NK-92 (cell line): Measurements from ENCODE around the gene TMEM132D.

Experiments used
- DNase-seq: peaks from one replicate; lab custom pipeline; 2025; ENCODE audit not compliant: unreplicated experiment; lab: John Stamatoyannopoulos, UW

The TMEM132D gene

GRCh38 chr12:129665414-129665813, 238.4 kb downstream of the TMEM132D start:
- no peak for DNase-seq

GRCh38 chr12:129662234-129662633, 241.6 kb downstream of the TMEM132D start:
- no peak for DNase-seq

- DNase-seq, result no peak
These were observed 242.9 kb downstream of the TMEM132D start for GRCh38 chr12:129660946-129661345.

- no peak for DNase-seq
These were observed 243.7 kb downstream of the TMEM132D start for GRCh38 chr12:129659961-129660622.

- no peak for DNase-seq
These were observed 246.6 kb downstream of the TMEM132D start for GRCh38 chr12:129657179-129657578.

DNA sequence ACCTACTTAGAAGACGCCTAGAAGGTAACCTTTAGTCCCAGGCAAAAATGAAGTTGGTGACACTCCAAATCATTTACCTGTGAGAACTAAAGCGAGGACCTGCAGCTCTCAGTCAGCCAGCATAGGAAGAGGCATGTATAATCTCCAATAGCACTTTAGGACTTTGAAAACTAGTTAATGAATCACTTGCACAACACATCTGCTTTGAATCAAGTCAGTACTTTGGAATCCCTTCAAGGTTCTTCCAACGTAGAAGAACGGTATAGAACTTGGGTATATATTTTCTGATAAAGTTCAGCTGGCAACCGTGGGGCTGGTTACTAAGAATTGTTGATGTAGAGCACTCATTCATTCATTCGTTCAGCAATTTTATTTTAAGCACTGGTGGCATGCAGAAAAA, 251.9 kb downstream of the TMEM132D start:
- no peak for DNase-seq

DNA sequence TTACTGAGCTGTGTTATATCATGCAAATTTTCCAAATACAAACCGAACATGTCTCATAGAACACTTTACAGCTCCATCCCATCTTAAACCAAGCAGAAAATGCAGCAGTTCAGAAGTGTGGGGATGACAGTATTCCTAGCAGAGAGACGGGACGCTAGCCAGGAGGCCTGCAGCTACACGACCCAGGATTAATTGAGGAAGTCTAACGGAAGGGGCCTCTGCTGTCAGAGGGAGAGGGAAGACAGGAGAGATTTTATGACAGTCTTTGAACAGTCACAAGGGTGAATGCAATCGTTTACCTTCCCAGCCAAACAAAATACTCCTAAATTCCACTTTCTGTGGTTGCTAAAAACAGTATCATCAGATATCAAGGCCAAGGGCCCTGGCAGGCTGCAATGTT, 261.9 kb downstream of the TMEM132D start:
- DNase-seq, result no peak

GRCh38 chr12:129635021-129635685, 268.7 kb downstream of the TMEM132D start:
- DNase-seq, result no peak

- DNase-seq, result no peak
These were observed 272.5 kb downstream of the TMEM132D start for GRCh38 chr12:129631316-129631715.

DNA sequence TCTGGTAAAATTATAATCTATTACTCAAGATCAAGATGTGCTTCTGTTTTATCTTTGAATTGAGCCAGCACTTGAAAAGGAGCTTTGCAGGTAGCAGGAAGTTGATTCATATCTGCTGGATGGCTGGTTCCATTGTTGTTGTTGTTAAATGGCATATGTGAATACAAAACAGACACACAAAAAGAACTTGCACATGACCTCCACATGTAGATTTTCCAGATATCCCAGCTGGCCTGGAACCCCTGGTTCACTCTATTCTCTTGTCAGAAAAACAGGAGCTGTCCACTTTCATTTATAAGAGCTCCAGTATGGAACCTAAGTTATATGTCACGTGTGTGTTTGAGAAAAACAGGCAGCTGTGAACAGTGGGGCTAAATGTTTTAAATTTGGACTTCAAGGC, 273.9 kb downstream of the TMEM132D start:
- no peak for DNase-seq

DNA sequence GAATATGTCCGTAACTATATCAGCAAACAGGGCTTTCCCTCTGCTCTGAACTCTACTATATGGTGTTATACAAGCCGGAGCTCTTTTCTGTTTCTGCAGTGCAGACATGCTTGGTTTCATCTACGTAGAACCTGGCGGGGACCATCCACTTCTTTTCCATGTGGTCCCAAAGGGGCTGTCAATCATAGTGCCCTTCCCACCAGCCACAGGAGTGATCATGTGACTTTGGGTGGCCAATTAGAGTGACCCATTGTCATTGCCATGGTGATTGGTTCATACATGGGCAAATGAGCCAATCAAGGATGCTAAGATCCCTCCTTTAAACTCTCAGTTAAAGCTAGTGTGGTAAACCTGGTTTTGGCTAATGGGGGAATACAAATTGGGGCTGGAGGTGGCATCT, 281.3 kb downstream of the TMEM132D start:
- DNase-seq, result no peak

DNA sequence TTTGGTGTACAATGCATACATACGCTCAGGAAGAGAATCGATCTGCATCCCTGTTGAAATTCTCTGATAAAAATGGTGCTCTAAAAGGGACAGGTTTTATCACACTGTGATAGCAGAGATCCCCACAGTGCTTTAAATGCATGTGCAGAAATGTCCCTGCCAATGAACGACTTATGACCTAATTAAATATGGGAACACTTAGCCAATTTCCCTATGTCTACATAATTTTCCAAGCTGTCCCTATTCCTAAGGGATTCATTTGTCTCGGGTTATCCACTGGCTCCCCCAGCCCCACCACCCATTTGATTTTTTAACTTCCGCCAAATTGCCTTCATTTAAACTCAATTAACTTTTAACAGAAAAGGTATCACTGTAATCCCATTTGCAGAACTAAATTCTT, 284.6 kb downstream of the TMEM132D start:
- no peak for DNase-seq

- DNase-seq, result no peak
These were observed 286.0 kb downstream of the TMEM132D start for GRCh38 chr12:129617849-129618248.

DNA sequence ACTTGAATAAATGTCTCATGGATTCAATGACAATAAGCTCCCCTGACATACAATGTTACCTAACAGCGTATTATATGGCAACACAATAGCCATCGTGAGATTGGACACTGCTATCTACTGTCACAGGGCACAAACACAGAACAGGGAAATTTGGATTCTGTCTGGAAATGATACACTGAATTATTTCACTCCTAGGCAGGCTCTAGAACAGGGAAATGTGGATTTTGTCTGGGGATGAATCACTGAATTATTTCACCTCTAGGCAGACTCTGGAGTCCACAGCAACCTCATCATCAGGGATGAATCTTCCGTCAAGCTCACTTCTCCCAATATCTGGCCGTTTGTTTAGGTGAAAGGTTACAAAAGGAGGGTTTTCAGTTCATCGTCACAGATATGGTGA, 288.8 kb downstream of the TMEM132D start:
- DNase-seq, result no peak

DNA sequence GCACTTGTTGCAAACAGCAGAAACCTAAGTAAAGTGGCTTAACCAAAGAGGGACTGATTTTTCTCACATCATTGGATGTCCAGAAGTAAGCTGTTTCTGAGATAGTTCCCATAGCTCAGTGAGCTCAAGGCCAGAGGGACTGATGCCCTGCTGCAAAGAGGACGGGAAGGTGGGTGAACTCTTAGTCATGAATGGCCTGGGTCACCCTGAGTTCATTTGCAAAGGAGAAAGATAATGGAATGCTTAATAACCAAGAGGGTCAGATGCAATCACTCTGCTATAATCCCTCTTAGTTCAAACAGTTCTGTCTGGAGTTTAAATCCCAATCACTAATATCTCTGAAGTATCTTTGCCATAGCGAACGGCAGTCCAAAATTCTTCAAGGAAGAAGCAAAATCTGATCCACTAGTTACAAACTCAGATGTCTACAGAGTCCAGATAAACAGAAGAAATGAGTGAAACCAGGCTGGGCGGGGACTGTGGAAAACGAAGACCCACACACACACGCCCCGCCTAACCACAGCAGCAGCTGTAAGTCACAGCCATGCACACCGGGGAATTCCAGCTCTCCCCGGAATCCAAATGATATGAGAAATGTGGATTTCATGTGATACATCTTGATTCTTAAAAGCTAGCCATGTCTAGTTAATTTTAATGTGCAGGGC, 289.5 kb downstream of the TMEM132D start:
- no peak for DNase-seq

- DNase-seq, result no peak
These were observed 290.5 kb downstream of the TMEM132D start for GRCh38 chr12:129613314-129613713.

DNA sequence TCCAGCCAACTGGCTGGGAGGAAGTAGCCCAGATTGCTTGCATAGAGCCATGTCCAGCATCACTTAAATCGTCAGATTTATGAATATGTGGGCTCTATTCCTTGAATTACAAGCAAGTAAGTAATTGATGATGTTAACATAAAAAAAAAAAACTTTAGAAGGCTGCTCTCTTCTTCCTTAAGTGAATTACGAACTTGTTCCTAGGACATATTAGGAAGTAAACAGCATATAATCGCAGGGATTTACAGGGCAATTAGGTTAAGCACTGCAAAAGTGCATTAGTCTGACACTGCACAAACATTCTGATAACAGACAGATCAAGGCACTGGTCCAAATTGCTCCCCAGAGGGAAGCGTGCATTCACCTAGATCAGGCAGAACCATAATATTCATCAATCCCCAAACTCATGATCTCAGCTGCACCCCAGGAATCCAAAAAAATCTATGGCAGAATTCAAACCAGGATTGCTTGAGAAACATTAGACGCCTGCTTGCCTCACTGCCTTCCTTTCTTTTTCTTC, 293.2 kb downstream of the TMEM132D start:
- DNase-seq, result no peak

GRCh38 chr12:129607756-129608155, 296.1 kb downstream of the TMEM132D start:
- no peak for DNase-seq

DNA sequence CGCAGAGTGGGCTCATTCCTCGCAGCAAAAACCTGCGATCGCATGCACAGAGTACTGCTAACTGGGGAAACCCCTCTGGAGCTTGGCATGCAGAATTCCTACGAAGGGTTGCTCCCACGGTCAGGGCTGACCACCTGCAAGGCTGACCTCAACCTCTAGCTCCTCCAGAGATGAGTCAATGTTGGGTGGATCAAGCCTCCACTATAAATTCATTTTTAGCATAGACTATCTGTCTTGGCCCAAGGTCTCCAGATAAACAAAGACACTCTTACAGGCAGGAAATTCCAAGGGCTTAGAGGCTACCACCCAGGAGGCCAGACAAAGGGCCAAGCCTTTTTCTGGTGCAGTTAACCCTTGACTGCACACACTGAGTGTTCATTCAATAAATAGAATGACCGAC, 296.5 kb downstream of the TMEM132D start:
- DNase-seq, result no peak

DNA sequence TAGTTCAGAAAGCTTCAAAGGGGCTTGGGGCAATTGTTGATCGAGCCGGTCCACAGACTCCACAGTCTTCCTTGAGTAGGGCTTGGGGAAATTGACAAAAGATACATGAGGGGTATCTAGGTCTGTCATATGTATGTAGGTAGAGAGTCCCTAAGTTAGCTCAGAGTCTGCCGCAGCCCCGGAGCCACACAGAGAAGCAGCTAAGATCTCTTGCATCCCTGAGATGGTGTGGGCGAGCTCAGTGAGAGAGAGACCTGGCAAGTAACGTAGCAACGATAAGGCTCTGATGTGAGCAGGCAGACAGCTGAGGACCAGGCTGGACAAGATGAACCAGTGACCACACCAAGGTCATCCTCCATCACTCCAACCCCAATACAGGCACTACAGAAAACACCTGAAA, 297.6 kb downstream of the TMEM132D start:
- DNase-seq, result no peak

DNA sequence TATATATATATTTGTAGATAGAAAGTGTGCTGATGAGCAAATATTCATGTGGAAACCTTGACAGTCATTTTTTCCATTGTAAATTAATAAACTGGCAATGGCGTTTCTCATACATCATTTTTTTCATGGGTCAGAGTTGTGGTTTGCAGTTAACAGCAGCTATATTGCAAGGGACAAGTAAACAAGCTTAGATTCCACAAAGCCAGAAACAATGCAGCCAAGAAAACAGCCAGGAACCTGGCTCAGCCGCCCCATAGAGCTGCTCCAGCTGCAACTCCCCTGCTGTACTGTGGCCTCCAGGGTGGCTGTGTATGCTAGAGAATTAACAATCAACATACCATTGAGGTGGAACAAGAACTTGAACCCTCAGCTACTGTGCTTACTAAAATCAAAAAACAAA, 298.2 kb downstream of the TMEM132D start:
- DNase-seq, result no peak

DNA sequence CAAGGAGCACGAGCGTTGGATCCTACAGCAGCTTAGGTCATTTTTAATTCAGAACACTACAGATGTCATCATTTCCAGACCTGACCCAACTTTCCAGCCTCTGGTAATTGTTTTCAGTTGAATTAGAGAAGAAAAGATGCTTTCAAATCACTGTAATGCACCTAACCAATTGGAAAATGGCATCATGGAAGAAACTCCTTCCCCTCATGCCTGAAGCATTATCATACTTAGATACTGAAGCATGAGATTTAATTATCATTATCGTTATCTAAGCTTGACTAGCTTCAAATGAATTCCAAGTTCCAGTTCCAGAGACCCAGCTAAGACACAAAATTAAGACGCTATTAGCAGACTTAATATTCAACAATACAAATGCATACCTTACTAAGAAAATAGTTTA, 299.3 kb downstream of the TMEM132D start:
- DNase-seq, result no peak
